Neuronal stem cell (in vitro differentiated cells): Measurements from ENCODE around the gene H6PD.

ENCODE experiments used
- DNase-seq: peaks from one replicate; pipeline ENCODE4 v3.0.0-alpha.2; 2013; ENCODE audit warnings: low spot score
- H2AFZ ChIP-seq: one replicate; pipeline ENCODE4 v1.6.1; 2013; ENCODE audit warnings: mild to moderate bottlenecking, low read length, inconsistent platforms
- H2AK5ac ChIP-seq: 2 replicates; pipeline ENCODE4 v1.6.1; 2013; ENCODE audit warnings: low read depth, mild to moderate bottlenecking, inconsistent platforms, low read length, moderate library complexity, mixed read lengths
- H2BK120ac ChIP-seq: 2 replicates; pipeline ENCODE4 v1.6.1; 2013; ENCODE audit warnings: low read depth, mild to moderate bottlenecking, inconsistent platforms, low read length, moderate library complexity, mixed read lengths
- H2BK12ac ChIP-seq: one replicate; pipeline ENCODE4 v1.6.1; 2013; ENCODE audit warnings: low read length, inconsistent platforms
- H2BK15ac ChIP-seq: 2 replicates; pipeline ENCODE4 v1.6.1; 2013; ENCODE audit warnings: mild to moderate bottlenecking, low read length, inconsistent platforms, mixed read lengths
- H2BK5ac ChIP-seq: one replicate; pipeline ENCODE4 v1.6.1; 2013; ENCODE audit warnings: inconsistent platforms, mild to moderate bottlenecking, low read length, moderate library complexity
- H3K14ac ChIP-seq: one replicate; pipeline ENCODE4 v1.6.1; 2013; ENCODE audit warnings: low read length, inconsistent platforms
- H3K18ac ChIP-seq: 2 replicates; pipeline ENCODE4 v1.6.1; 2013; ENCODE audit warnings: low read length, inconsistent platforms
- H3K23ac ChIP-seq: 2 replicates; pipeline ENCODE4 v1.6.1; 2013; ENCODE audit warnings: low read depth, mild to moderate bottlenecking, mixed read lengths, low read length, inconsistent platforms; ENCODE audit not compliant: poor library complexity
- H3K27ac ChIP-seq: replicated peaks from 3 replicates; pipeline ENCODE4 v1.5.1; 2013; ENCODE audit warnings: low read length, inconsistent platforms
- H3K27me3 ChIP-seq, 3 experiments: 2 replicates each; pipeline ENCODE4 v1.6.1; 2013; ENCODE audit warnings: low read length in 3 of 3, mild to moderate bottlenecking in 2 of 3, inconsistent platforms in 1 of 3, low read depth in 1 of 3, mixed read lengths in 1 of 3, moderate library complexity in 1 of 3; ENCODE audit not compliant: control insufficient read depth in 3 of 3, insufficient read depth in 3 of 3
- H3K36me3 ChIP-seq, 2 donors: replicated peaks in 1 of 2; 2 replicates each; pipeline ENCODE4 v1.6.1; 2013; ENCODE audit warnings: low read length in 2 of 2; ENCODE audit not compliant: control insufficient read depth in 2 of 2, insufficient read depth in 2 of 2
- H3K4ac ChIP-seq: 2 replicates; pipeline ENCODE4 v1.6.1; 2013; ENCODE audit warnings: inconsistent platforms, mild to moderate bottlenecking, low read length, moderate library complexity
- H3K4me1 ChIP-seq, 2 donors: 1 replicate in 1 of 2; 2 replicates in 1 of 2; pipeline ENCODE4 v1.6.1; 2013; ENCODE audit warnings: low read length in 2 of 2, low read depth in 1 of 2; ENCODE audit not compliant: control insufficient read depth in 2 of 2, insufficient read depth in 1 of 2
- H3K4me2 ChIP-seq: one replicate; pipeline ENCODE4 v1.6.1; 2013; ENCODE audit warnings: mild to moderate bottlenecking, low read length, inconsistent platforms; ENCODE audit not compliant: insufficient read depth, poor library complexity, severe bottlenecking
- H3K4me3 ChIP-seq, 2 donors: 2 replicates each; pipeline ENCODE4 v1.5.1; 2013; ENCODE audit warnings: low read length in 2 of 2, mild to moderate bottlenecking in 2 of 2, inconsistent platforms in 1 of 2, moderate library complexity in 1 of 2
- H3K79me1 ChIP-seq: one replicate; pipeline ENCODE4 v1.6.1; 2013; ENCODE audit warnings: low read depth, mild to moderate bottlenecking, inconsistent platforms, low read length, moderate library complexity
- H3K9ac ChIP-seq: one replicate; pipeline ENCODE4 v1.6.1; 2013; ENCODE audit warnings: mild to moderate bottlenecking, low read depth, low read length, inconsistent platforms; ENCODE audit not compliant: poor library complexity
- H3K9me3 ChIP-seq, 2 donors: replicated peaks in 1 of 2; 2 replicates each; pipeline versions ENCODE3 to v1.6.1; 2013; ENCODE audit warnings: low read length in 2 of 2, mild to moderate bottlenecking in 2 of 2, inconsistent platforms in 1 of 2, low read depth in 1 of 2, mixed read lengths in 1 of 2, moderate library complexity in 1 of 2; ENCODE audit not compliant: control insufficient read depth in 2 of 2, insufficient read depth in 1 of 2
- H4K8ac ChIP-seq: one replicate; pipeline ENCODE4 v1.6.1; 2013; ENCODE audit warnings: low read depth, mild to moderate bottlenecking, inconsistent platforms, low read length, moderate library complexity
- H4K91ac ChIP-seq: one replicate; pipeline ENCODE4 v1.6.1; 2013; ENCODE audit warnings: low read length, low read depth, mild to moderate bottlenecking, inconsistent platforms; ENCODE audit not compliant: poor library complexity
- WGBS, 2 donors: extraction: QIAGEN DNeasy Blood & Tissue Kit; methylation state at CpG; one replicate each; pipeline ENCODE4 v1.1.7; 2013; ENCODE audit warnings: missing lambda C conversion rate in 2 of 2, mixed read lengths in 1 of 2; ENCODE audit not compliant: insufficient read length in 2 of 2, insufficient replicate concordance in 1 of 2; ENCODE audit errors: extremely low coverage in 2 of 2; 5-methylcytosine and 5-hydroxymethylcytosine counted together

H6PD gene

GRCh38 chr1:9307303-9307702 lies 72.7 kb downstream of the H6PD start:
- Histone ChIP-seq H3K4me1 (no peaks in the 10 kb centered on the region), H3K23ac (peak overlapping the region; percentile 13), H4K91ac (no peak overlapping the region), H3K4me2 (no peak overlapping the region), H3K4me3 (no peak overlapping the region), H3K4ac (no peak overlapping the region), H2BK120ac (no peak overlapping the region), H2AFZ (no peak overlapping the region), H3K9me3 (no peaks in the 10 kb centered on the region), H2BK5ac (no peak overlapping the region), H3K9ac (no peak overlapping the region), H2BK12ac (no peak overlapping the region), H3K27ac (no peak overlapping the region), H3K36me3 (no peaks in the 10 kb centered on the region), H3K14ac (no peak overlapping the region), H3K18ac (no peak overlapping the region), H4K8ac (no peak overlapping the region), H2BK15ac (no peak overlapping the region), H2AK5ac (no peak overlapping the region), H3K27me3 (peaks cover 0 to 56% (median 0%) of the 10 kb centered on the region in 3 experiments), H3K79me1 (peaks cover 2% of the 10 kb centered on the region)
- no peak for DNase-seq
- WGBS, 2 donors = no CpG with 5 or more reads among the region's 10 CpGs

GRCh38 chr1:9308236-9308785 lies 73.7 kb downstream of the H6PD start:
- no peaks in the 10 kb centered on the region for H3K9me3 ChIP-seq
- H3K18ac ChIP-seq = no peak overlapping the region
- no peak overlapping the region for H2AK5ac ChIP-seq
- H3K9ac ChIP-seq = peak overlapping the region; percentile 30
- H2BK15ac ChIP-seq = no peak overlapping the region
- H2BK5ac ChIP-seq = no peak overlapping the region
- H3K79me1 ChIP-seq = peaks cover 2% of the 10 kb centered on the region
- no peak overlapping the region for H2AFZ ChIP-seq
- no peak overlapping the region for H3K4me2 ChIP-seq
- no peak overlapping the region for H3K4ac ChIP-seq
- H2BK120ac ChIP-seq = no peak overlapping the region
- H3K27me3 ChIP-seq = peaks cover 0 to 57% (median 0%) of the 10 kb centered on the region in 3 experiments
- H2BK12ac ChIP-seq = no peak overlapping the region
- peak overlapping the region; percentile 14 for H3K14ac ChIP-seq
- no peaks in the 10 kb centered on the region for H3K4me1 ChIP-seq
- H3K27ac ChIP-seq = no peak overlapping the region
- no CpG with 5 or more reads among the region's 9 CpGs for WGBS, 2 donors
- H4K91ac ChIP-seq = no peak overlapping the region
- H4K8ac ChIP-seq = no peak overlapping the region
- H3K4me3 ChIP-seq = no peak overlapping the region
- no peak for DNase-seq
- no peaks in the 10 kb centered on the region for H3K36me3 ChIP-seq
- H3K23ac ChIP-seq = no peak overlapping the region

DNA sequence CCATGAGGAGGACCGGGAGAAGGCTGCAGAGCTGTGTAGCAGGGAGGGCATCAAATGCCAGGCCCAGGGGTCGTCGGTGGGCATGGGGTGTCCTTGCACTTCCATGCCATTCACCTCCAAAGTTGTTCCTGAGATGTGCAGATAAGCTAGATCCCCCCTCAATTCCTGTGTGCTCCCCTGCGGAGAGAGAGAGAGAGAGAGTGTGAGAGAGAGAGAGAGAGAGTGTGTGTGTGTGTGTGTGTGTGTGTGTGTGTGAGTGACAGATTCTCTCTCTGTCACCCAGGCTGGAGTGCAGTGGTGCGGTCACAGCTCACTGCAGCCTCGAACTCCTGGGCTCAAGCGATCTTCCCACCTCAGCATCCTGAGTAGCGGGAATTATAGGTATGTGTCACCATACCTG lies 74.5 kb downstream of the H6PD start:
- Histone ChIP-seq H2AK5ac (no peak overlapping the region), H3K4me2 (no peak overlapping the region), H3K9me3 (no peaks in the 10 kb centered on the region), H4K91ac (no peak overlapping the region), H4K8ac (no peak overlapping the region), H3K18ac (no peak overlapping the region), H3K27me3 (peaks cover 0 to 53% (median 0%) of the 10 kb centered on the region in 3 experiments), H2BK5ac (no peak overlapping the region), H2BK12ac (no peak overlapping the region), H3K14ac (no peak overlapping the region), H3K79me1 (peaks cover 2% of the 10 kb centered on the region), H2BK15ac (no peak overlapping the region), H3K4me3 (no peak overlapping the region), H2AFZ (no peak overlapping the region), H3K4me1 (no peaks in the 10 kb centered on the region), H3K4ac (no peak overlapping the region), H2BK120ac (no peak overlapping the region), H3K27ac (no peak overlapping the region), H3K9ac (no peak overlapping the region), H3K23ac (no peak overlapping the region), H3K36me3 (no peaks in the 10 kb centered on the region)
- WGBS, 2 donors = no CpG with 5 or more reads among the region's 8 CpGs
- DNase-seq = no peak

DNA sequence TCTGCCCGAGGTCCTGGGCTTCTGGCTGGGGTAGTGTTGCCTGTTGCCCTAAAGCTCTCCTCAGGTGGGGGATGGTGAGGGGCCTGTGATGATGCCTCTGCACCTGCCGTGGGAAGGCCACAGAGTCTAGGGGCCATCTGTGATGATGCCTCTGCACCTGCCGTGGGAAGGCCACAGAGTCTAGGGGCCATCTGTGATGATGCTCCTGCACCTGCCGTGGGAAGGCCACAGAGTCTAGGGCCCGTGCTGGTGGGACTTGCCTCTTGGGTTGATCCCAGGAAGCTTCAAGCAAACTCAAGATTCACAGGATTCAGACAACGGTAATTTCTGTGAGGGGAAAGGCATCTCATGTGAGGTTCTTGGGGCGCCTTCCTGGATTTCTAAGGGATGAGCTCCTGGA lies 75.4 kb downstream of the H6PD start:
- no peak overlapping the region for H2AFZ ChIP-seq
- no peaks in the 10 kb centered on the region for H3K4me1 ChIP-seq
- H2AK5ac ChIP-seq = no peak overlapping the region
- no peak overlapping the region for H2BK120ac ChIP-seq
- H3K27ac ChIP-seq = no peak overlapping the region
- WGBS, 2 donors = no CpG with 5 or more reads among the region's 7 CpGs
- H4K8ac ChIP-seq = no peak overlapping the region
- H3K18ac ChIP-seq = peak overlapping the region; percentile 11
- H3K27me3 ChIP-seq = peaks cover 0 to 54% (median 0%) of the 10 kb centered on the region in 3 experiments
- H3K4ac ChIP-seq = no peak overlapping the region
- H3K79me1 ChIP-seq = peaks cover 2% of the 10 kb centered on the region
- no peak overlapping the region for H3K9ac ChIP-seq
- no peaks in the 10 kb centered on the region for H3K9me3 ChIP-seq
- no peak overlapping the region for H3K4me2 ChIP-seq
- no peak for DNase-seq
- H3K14ac ChIP-seq = no peak overlapping the region
- no peak overlapping the region for H2BK12ac ChIP-seq
- H2BK15ac ChIP-seq = no peak overlapping the region
- H4K91ac ChIP-seq = no peak overlapping the region
- H3K23ac ChIP-seq = no peak overlapping the region
- no peaks in the 10 kb centered on the region for H3K36me3 ChIP-seq
- no peak overlapping the region for H2BK5ac ChIP-seq
- no peak overlapping the region for H3K4me3 ChIP-seq
